ENCODE measurements around the gene RET. TPM values are rescaled to one million over a fixed set of nuclear protein-coding genes. Genes with fewer than 3 reads are reported as not detected.

RET gene
- total and polyA plus RNA-seq, 4 donors = 0.31 to 1.3 (median 0.77) TPM

DNA sequence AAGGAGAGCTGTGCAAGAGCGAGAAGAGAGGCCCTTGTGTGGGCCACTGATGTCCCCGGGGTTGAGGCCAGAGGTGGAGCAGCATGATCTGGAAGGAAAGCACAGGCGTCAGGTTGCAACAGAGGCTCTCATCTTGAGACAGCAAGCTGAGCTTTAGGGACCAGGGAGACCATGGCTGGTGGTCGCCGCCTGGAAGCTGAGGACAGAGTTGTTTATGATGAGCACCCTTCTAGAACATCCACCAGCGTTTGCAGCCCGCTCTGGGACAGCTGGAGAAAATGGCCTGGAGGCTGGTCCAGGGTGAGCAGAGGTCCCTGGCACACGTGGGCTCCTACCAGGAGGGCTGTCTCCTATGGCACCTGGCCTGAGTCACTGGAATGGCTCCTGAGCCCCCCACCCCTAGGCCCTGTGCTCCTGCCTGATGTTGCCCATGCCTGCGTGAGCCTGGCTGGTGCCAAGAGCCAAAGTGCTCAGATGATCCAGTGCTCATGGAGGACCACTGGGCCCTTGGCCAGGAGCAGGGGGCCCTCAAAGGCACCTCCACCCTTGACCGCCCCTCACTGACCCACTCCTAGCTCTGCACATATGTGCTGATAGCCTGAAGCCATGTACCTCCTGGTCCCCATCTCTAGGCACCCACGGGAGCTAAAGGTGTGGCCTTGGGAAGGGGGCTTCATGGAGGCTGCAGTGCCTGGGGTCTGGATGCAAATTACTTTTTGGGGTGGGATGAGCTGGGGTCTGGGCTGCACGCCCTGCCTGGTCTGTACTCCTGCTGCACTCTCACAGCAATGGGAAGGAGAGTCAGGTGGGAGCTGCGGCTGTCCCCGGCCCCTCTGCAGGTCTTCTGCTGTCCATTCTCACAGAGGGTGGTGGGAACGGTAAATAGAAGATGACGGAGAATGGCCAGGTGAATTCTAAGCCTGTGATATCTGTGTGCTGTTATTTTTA is 40.1 kb upstream of the RET start:
- TF ChIP-seq, protein P1, sequence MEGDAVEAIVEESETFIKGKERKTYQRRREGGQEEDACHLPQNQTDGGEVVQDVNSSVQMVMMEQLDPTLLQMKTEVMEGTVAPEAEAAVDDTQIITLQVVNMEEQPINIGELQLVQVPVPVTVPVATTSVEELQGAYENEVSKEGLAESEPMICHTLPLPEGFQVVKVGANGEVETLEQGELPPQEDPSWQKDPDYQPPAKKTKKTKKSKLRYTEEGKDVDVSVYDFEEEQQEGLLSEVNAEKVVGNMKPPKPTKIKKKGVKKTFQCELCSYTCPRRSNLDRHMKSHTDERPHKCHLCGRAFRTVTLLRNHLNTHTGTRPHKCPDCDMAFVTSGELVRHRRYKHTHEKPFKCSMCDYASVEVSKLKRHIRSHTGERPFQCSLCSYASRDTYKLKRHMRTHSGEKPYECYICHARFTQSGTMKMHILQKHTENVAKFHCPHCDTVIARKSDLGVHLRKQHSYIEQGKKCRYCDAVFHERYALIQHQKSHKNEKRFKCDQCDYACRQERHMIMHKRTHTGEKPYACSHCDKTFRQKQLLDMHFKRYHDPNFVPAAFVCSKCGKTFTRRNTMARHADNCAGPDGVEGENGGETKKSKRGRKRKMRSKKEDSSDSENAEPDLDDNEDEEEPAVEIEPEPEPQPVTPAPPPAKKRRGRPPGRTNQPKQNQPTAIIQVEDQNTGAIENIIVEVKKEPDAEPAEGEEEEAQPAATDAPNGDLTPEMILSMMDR (IDR thresholded peaks at IDR 0.05; ENCODE audit: control extremely low read depth, extremely low read depth) = no peak
- DNase-seq = no peak
- no peak overlapping the region for H3K9ac ChIP-seq (ENCODE audit: insufficient read depth in 1 of 2, low read length in 2 of 2)
- H3K4me3 ChIP-seq = no peak overlapping the region
- H3K4me1 ChIP-seq (ENCODE audit: control insufficient read depth in 5 of 5, insufficient read depth in 5 of 5, low read length in 5 of 5) = no peaks in the 10 kb centered on the region
- peaks cover 0 to 2% (median 1%) of the 10 kb centered on the region in 4 donors for H3K9me3 ChIP-seq (ENCODE audit: control insufficient read depth in 4 of 4, insufficient read depth in 3 of 4, low read length in 3 of 4)
- H3K36me3 ChIP-seq (ENCODE audit: control insufficient read depth in 4 of 4, insufficient read depth in 4 of 4, low read length in 4 of 4) = no peaks in the 10 kb centered on the region
- H3K27me3 ChIP-seq (ENCODE audit: control insufficient read depth in 3 of 3, insufficient read depth in 3 of 3, low read length in 2 of 3) = no peaks in the 10 kb centered on the region
- 78 to 84% methylated on average over 14 to 16 of the region's 16 CpGs for WGBS, 2 donors
- ATAC-seq (ENCODE audit: insufficient read depth, low FRiP score) = no peak
- no peak overlapping the region for H3K27ac ChIP-seq (ENCODE audit: low read depth in 1 of 2, low read length in 1 of 2)

DNA sequence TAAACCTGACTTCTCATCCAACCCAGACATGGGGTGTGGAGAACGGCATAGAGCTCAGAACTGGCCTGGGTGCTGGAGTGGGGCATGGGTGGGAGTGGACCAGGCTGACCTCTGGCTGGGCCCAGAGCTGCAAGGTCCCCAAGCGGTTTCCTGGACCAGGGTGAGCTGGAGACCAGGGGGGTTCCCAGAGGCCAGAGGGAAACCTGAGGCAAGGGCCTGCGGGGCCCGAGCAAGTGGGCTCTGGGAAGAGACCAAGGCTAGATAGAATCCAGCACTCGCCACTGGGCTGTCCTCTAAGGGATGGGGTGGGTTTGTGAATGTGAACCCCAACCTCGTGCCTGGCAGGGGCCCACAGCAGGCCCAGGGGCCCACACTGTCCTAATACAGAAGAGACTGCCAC is 39.4 kb upstream of the RET start:
- no peaks in the 10 kb centered on the region for H3K27me3 ChIP-seq (ENCODE audit: control insufficient read depth in 3 of 3, insufficient read depth in 3 of 3, low read length in 2 of 3)
- WGBS, 2 donors = 74 to 91% methylated on average over 6 of the region's 6 CpGs
- DNase-seq = no peak
- no peak for ATAC-seq (ENCODE audit: insufficient read depth, low FRiP score)
- no peak overlapping the region for H3K9ac ChIP-seq (ENCODE audit: insufficient read depth in 1 of 2, low read length in 2 of 2)
- no peak overlapping the region for H3K27ac ChIP-seq (ENCODE audit: low read depth in 1 of 2, low read length in 1 of 2)
- TF ChIP-seq, protein P1 (IDR thresholded peaks at IDR 0.05; ENCODE audit: control extremely low read depth, extremely low read depth) = no peak
- H3K36me3 ChIP-seq (ENCODE audit: control insufficient read depth in 4 of 4, insufficient read depth in 4 of 4, low read length in 4 of 4) = no peaks in the 10 kb centered on the region
- peaks cover 0 to 2% (median 0%) of the 10 kb centered on the region in 4 donors for H3K9me3 ChIP-seq (ENCODE audit: control insufficient read depth in 4 of 4, insufficient read depth in 3 of 4, low read length in 3 of 4)
- H3K4me3 ChIP-seq = no peak overlapping the region
- H3K4me1 ChIP-seq (ENCODE audit: control insufficient read depth in 5 of 5, insufficient read depth in 5 of 5, low read length in 5 of 5) = no peaks in the 10 kb centered on the region

GRCh38 chr10:43037942-43038782 is 38.7 kb upstream of the RET start:
- no peaks in the 10 kb centered on the region for H3K4me1 ChIP-seq (ENCODE audit: control insufficient read depth in 5 of 5, insufficient read depth in 5 of 5, low read length in 5 of 5)
- H3K27me3 ChIP-seq (ENCODE audit: control insufficient read depth in 3 of 3, insufficient read depth in 3 of 3, low read length in 2 of 3) = no peaks in the 10 kb centered on the region
- H3K9me3 ChIP-seq (ENCODE audit: control insufficient read depth in 4 of 4, insufficient read depth in 3 of 4, low read length in 3 of 4) = no peaks in the 10 kb centered on the region
- H3K9ac ChIP-seq (ENCODE audit: insufficient read depth in 1 of 2, low read length in 2 of 2) = no peak overlapping the region
- no peak overlapping the region for H3K4me3 ChIP-seq
- no peaks in the 10 kb centered on the region for H3K36me3 ChIP-seq (ENCODE audit: control insufficient read depth in 4 of 4, insufficient read depth in 4 of 4, low read length in 4 of 4)
- no peak overlapping the region for H3K27ac ChIP-seq (ENCODE audit: low read depth in 1 of 2, low read length in 1 of 2)
- ATAC-seq (ENCODE audit: insufficient read depth, low FRiP score) (no peak), DNase-seq (no peak)
- 84 to 86% methylated on average over 14 of the region's 14 CpGs for WGBS, 2 donors
- TF ChIP-seq, protein P1 (IDR thresholded peaks at IDR 0.05; ENCODE audit: control extremely low read depth, extremely low read depth) = no peak
